Progenitor cell of endocrine pancreas (in vitro differentiated cells): ENCODE results near the gene IFITM2. TPM values are rescaled to one million over a fixed set of nuclear protein-coding genes. Genes with fewer than 3 reads are reported as not detected.
A peak's percentile ranks its signal among the peaks of the same experiment; 100 is the strongest.
"Not testable (repeated sequence)": the region's sequence is repeated elsewhere in the genome, so short reads cannot be mapped to it uniquely, and the experiment has no call there.

Source experiments
- DNase-seq: peaks from one replicate; pipeline ENCODE4 v3.0.0; 2021; ENCODE audit warnings: low spot score; ENCODE audit not compliant: unreplicated experiment
- H3K27ac Mint-ChIP-seq: 2 replicates; pipeline ENCODE4 v1.8.0; 2021; ENCODE audit warnings: mild to moderate bottlenecking, moderate library complexity, mixed read lengths
- H3K27me3 Mint-ChIP-seq: 2 replicates; pipeline ENCODE4 v1.8.0; 2021; ENCODE audit warnings: mixed read lengths
- H3K36me3 Mint-ChIP-seq: 2 replicates; pipeline ENCODE4 v1.8.0; 2022; ENCODE audit warnings: mixed read lengths; ENCODE audit not compliant: insufficient read depth
- H3K4me1 Mint-ChIP-seq: 2 replicates; pipeline ENCODE4 v1.8.0; 2021; ENCODE audit warnings: low read depth, mixed read lengths
- H3K4me3 Mint-ChIP-seq: 2 replicates; pipeline ENCODE4 v1.8.0; 2021; ENCODE audit warnings: low read depth, mild to moderate bottlenecking, moderate library complexity, mixed read lengths
- H3K9me3 Mint-ChIP-seq: 2 replicates; pipeline ENCODE4 v1.8.0; 2021; ENCODE audit warnings: low read depth, mixed read lengths
- total RNA-seq: library from RNA; stranded (reverse); gene quantifications from 2 replicates; pipeline ENCODE4 v1.2.1, GENCODE V29; 2021
- TF ChIP-seq, protein P1 (sequence below): fragments of 200-600 bp; sonication (generic); IDR thresholded peaks from one replicate; pipeline ENCODE4 v1.5.0; 2021; ENCODE audit warnings: antibody characterized with exemption, mild to moderate bottlenecking; ENCODE audit not compliant: unreplicated experiment

The IFITM2 gene
- total RNA-seq, 1 donor from 2014 or later = 33.2 TPM

DNA sequence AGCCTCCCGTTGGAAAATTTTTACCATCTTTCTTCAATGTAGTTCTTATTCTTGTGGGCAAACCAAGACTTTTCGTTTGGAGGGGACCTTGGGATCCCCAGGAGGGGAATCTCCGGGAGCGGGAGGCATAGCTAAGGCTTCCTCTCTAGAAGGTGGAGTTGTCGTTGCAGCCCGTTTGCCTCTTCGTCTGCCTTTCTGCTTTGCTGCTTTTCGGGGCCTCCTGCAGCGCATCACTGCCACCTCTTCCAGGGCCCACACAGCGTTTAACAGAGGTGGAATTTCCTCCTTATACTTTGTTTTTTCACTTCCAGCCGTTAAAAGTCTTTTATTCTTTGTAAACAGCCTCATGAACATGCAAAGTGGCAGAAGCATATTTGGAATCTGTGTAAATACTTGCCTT lies 16.5 kb downstream of the IFITM2 start:
- Mint-ChIP-seq H3K36me3 (no peaks in the 10 kb centered on the region), H3K4me3 (no peak overlapping the region), H3K27ac (no peak overlapping the region), H3K4me1 (peaks cover 17% of the 10 kb centered on the region), H3K27me3 (peaks cover 3% of the 10 kb centered on the region), H3K9me3 (no peaks in the 10 kb centered on the region)
- DNase-seq = no peak
- TF ChIP-seq, protein P1, sequence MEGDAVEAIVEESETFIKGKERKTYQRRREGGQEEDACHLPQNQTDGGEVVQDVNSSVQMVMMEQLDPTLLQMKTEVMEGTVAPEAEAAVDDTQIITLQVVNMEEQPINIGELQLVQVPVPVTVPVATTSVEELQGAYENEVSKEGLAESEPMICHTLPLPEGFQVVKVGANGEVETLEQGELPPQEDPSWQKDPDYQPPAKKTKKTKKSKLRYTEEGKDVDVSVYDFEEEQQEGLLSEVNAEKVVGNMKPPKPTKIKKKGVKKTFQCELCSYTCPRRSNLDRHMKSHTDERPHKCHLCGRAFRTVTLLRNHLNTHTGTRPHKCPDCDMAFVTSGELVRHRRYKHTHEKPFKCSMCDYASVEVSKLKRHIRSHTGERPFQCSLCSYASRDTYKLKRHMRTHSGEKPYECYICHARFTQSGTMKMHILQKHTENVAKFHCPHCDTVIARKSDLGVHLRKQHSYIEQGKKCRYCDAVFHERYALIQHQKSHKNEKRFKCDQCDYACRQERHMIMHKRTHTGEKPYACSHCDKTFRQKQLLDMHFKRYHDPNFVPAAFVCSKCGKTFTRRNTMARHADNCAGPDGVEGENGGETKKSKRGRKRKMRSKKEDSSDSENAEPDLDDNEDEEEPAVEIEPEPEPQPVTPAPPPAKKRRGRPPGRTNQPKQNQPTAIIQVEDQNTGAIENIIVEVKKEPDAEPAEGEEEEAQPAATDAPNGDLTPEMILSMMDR = no peak

DNA sequence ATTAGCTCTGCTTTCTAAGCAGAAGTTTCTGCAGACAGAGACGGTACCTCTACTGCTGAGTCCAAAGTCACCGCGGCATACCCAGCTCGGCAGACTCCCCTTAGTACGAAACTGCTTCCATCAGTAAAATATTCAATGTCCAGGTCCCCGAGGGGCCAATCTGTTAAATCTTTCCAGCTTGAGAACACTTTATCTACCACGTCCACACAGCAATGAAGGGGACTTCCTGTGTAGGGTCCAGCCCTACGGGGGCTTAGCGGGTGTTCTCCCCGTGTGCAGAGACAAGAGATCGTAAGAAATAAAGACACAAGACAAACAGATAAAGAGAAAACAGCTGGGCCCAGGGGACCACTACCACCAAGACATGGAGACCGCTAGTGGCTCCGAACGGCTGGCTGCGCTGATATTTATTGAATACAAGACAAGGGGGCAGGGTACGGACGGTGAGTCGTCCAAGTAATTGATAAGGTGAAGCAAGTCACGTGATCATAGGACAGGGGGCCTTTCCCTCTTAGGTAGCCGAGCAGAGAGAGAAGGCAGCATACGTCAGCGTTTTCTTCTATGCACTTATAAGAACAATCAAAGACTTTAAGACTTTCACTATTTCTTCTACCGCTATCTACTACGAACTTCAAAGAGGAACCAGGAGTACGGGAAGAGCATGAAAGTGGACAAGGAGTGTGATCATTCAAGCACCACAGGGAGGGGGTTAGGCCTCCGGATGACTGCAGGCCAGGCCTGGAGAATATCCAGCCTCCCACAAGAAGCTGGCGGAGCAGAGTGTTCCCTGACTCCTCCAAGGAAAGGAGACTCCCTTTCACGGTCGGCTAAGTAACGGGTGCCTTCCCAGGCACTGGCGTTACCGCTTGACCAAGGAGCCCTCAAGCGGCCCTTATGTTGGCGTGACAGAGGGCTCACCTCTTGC lies 17.2 kb downstream of the IFITM2 start:
- H3K27me3 Mint-ChIP-seq, DNase-seq, H3K27ac Mint-ChIP-seq, H3K9me3 Mint-ChIP-seq, H3K36me3 Mint-ChIP-seq, H3K4me3 Mint-ChIP-seq: not testable (repeated sequence)
- peaks cover 16% of the 10 kb centered on the region for H3K4me1 Mint-ChIP-seq

DNA sequence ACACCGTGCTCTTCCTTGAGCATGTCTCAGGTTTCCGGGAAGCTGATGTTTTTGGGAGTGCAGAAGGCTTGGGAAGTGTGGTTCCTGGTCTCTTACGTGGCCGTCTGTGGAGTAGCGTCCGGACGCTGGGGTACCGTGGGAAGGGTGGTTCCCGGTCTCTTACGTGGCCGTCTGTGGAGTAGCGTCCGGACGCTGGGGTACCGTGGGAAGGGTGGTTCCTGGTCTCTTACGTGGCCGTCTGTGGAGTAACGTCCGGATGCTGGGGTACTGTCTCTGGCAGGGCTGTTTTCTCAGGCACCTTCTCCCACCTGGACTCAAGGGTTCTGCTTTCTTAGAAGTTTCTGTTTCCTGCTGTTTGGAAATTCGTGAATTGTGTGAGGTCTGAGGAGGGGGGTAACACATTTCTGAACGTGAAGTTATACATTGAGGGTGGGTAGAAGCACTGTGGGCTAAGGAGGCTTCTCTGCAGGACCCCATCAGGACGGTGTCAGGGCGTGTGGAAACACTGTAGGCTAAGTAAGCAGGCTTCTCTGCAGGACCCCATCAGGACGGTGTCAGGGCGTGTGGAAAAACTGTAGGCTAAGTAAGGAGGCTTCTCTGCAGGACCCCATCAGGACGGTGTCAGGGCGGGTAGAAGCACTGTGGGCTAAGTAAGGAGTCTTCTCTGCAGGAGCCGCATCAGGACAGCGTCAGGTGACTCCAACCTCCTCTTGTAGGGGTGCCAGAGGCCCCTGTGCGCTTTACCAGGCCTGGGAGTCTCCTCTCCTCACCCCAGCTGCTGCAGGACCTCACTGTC lies 18.4 kb downstream of the IFITM2 start:
- no peak for DNase-seq
- peaks cover 10% of the 10 kb centered on the region for H3K4me1 Mint-ChIP-seq
- H3K27ac Mint-ChIP-seq = peak overlapping the region; percentile 21
- H3K4me3 Mint-ChIP-seq = no peak overlapping the region
- H3K36me3 Mint-ChIP-seq = no peaks in the 10 kb centered on the region
- TF ChIP-seq, protein P1 = no peak
- peaks cover 3% of the 10 kb centered on the region for H3K27me3 Mint-ChIP-seq
- H3K9me3 Mint-ChIP-seq = no peaks in the 10 kb centered on the region

DNA sequence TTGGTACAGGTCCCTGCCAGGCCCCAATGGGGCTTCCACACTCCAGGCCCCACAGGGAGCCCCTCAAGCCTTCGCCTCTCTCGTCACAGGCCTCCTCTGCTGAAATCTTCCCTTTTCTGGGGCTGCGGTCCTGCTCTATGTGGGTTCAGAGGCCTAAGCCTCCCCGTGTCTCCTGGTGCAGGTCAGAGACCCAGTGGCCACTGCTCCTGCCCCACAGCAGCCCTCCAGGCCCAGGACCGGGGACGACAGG lies 18.9 kb downstream of the IFITM2 start:
- H3K27ac Mint-ChIP-seq = no peak overlapping the region

DNA sequence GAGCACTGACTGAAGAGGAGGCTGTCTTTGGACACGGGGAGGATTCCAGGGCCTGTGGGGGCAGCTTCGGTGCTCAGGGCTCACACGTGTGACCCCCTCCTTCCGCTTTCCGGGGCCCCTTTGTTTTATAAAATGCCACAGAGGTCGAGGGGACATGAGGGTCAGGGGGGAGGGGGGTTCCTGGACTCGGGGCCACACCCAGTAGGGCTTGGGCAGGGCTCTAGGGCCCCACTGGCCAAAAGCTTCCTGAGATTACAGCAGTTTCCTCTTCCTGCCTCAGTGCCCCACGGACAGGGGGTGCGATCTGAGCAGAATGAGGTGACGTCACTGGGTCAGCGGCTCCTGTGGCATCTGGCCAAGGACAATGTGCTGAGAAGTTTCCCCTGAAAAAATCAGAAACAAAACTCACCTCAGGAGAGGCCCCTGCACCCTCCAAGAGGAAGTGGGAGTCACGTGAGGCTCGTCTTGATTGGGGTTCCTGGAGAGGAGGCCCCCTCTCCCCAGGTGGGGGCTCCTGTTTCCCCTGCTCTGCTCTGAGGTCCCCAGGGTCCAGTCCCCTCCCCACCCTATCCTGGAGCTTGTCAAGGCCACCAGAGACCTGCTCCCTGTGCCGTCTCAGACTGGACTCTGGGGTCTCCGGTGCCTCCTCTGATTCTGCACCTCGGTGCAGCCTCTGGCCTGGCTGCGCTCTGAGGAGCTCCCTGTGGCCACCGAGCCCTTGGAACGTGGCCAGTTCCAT lies 19.4 kb downstream of the IFITM2 start:
- Mint-ChIP-seq H3K4me1 (peaks cover 10% of the 10 kb centered on the region), H3K27ac (no peak overlapping the region), H3K36me3 (no peaks in the 10 kb centered on the region), H3K27me3 (peaks cover 3% of the 10 kb centered on the region), H3K9me3 (no peaks in the 10 kb centered on the region), H3K4me3 (no peak overlapping the region)
- DNase-seq = no peak
- TF ChIP-seq, protein P1 = no peak

More for the DNA sequence above, 18.9 kb downstream of the IFITM2 start:
- no peak for DNase-seq
- TF ChIP-seq, protein P1 = no peak
- Mint-ChIP-seq H3K9me3 (no peaks in the 10 kb centered on the region), H3K4me3 (no peak overlapping the region), H3K27me3 (peaks cover 3% of the 10 kb centered on the region), H3K36me3 (no peaks in the 10 kb centered on the region), H3K4me1 (peaks cover 10% of the 10 kb centered on the region)
